Measurements from ENCODE around the gene CFHR2. TPM values are rescaled to one million over a fixed set of nuclear protein-coding genes. Genes with fewer than 3 reads are reported as not detected.

The CFHR2 gene
- total RNA-seq, 1 experiment from 2014 or later, result not detected

- no peak overlapping the region for H3K27ac Mint-ChIP-seq
- no peak for ATAC-seq
- POLR2A ChIA-PET, result no interaction called here
Measured at GRCh38 chr1:196951711-196952394, 8.3 kb downstream of the CFHR2 start.

GRCh38 chr1:196954778-196955177 is 11.2 kb downstream of the CFHR2 start:
- ChIA-PET POLR2A (no interaction called here), CTCF (no interaction called here)

More at GRCh38 chr1:196951711-196952394, 8.3 kb downstream of the CFHR2 start:
- DNase-seq (ENCODE audit: low spot score), result no peak
- TF ChIP-seq ZNF423 (CRISPR knock-in tag; IDR thresholded peaks at IDR 0.05), result no peak
- TF ChIP-seq ATF2 (CRISPR knock-in tag; IDR thresholded peaks at IDR 0.05; ENCODE audit: borderline replicate concordance, low read depth), result no peak
- TF ChIP-seq ELF4 (CRISPR knock-in tag; IDR thresholded peaks at IDR 0.05; ENCODE audit: low read depth), result no peak
- no peak for TF ChIP-seq NR3C1 (CRISPR knock-in tag; conservative IDR thresholded peaks at IDR 0.05; ENCODE audit: low read depth)
- no peak for TF ChIP-seq NR2C2 (CRISPR knock-in tag; IDR thresholded peaks at IDR 0.05)
- TF ChIP-seq CBFB (CRISPR knock-in tag; IDR thresholded peaks at IDR 0.05; ENCODE audit: low read depth), result no peak
- TF ChIP-seq ZBTB21 (CRISPR knock-in tag; IDR thresholded peaks at IDR 0.05; ENCODE audit: borderline replicate concordance), result no peak
- TF ChIP-seq TCF7 (CRISPR knock-in tag; IDR thresholded peaks at IDR 0.05; ENCODE audit: low read depth), result no peak
- no peak for TF ChIP-seq ZNF396 (CRISPR knock-in tag; IDR thresholded peaks at IDR 0.05; ENCODE audit: borderline replicate concordance)
- no peak for TF ChIP-seq PRDM15 (CRISPR knock-in tag; IDR thresholded peaks at IDR 0.05)
- H3K27me3 Mint-ChIP-seq (ENCODE audit: low read depth), result no peaks in the 10 kb centered on the region
- peaks cover 8% of the 10 kb centered on the region; the same call in 1 of the 2 replicates for H3K4me1 Mint-ChIP-seq
- H3K36me3 Mint-ChIP-seq, result no peaks in the 10 kb centered on the region
- CTCF ChIA-PET, result no interaction called here
- H3K9me3 Mint-ChIP-seq, result peaks cover 15% of the 10 kb centered on the region
- H3K4me3 Mint-ChIP-seq, result no peak overlapping the region

GRCh38 chr1:196955926-196956325 is 12.4 kb downstream of the CFHR2 start:
- no peaks in the 10 kb centered on the region for H3K27me3 Mint-ChIP-seq (ENCODE audit: low read depth)
- H3K36me3 Mint-ChIP-seq, result no peaks in the 10 kb centered on the region
- ChIA-PET CTCF (no interaction called here), POLR2A (no interaction called here)
- no peak overlapping the region for H3K4me3 Mint-ChIP-seq
- no peak overlapping the region for H3K27ac Mint-ChIP-seq
- no peak for TF ChIP-seq ZNF121 (CRISPR knock-in tag; IDR thresholded peaks at IDR 0.05)
- no peak for TF ChIP-seq JUN (CRISPR knock-in tag; IDR thresholded peaks at IDR 0.05)
- TF ChIP-seq ESRRA (CRISPR knock-in tag; IDR thresholded peaks at IDR 0.05; ENCODE audit: borderline replicate concordance), result no peak
- no peak for TF ChIP-seq ZNF232 (CRISPR knock-in tag; IDR thresholded peaks at IDR 0.05)
- TF ChIP-seq RELA (CRISPR knock-in tag; IDR thresholded peaks at IDR 0.05; ENCODE audit: borderline replicate concordance), result no peak
- TF ChIP-seq E2F5 (CRISPR knock-in tag; IDR thresholded peaks at IDR 0.05), result no peak
- no peak for TF ChIP-seq ATF3 (CRISPR knock-in tag; conservative IDR thresholded peaks at IDR 0.05)
- TF ChIP-seq AR (CRISPR knock-in tag; IDR thresholded peaks at IDR 0.05), result no peak
- TF ChIP-seq E2F1 (CRISPR knock-in tag; IDR thresholded peaks at IDR 0.05), result no peak
- H3K9me3 Mint-ChIP-seq, result peaks cover 15% of the 10 kb centered on the region
- ATAC-seq (no peak), DNase-seq (ENCODE audit: low spot score) (no peak)
- peaks cover 8% of the 10 kb centered on the region; the same call in 1 of the 2 replicates for H3K4me1 Mint-ChIP-seq

More at GRCh38 chr1:196954778-196955177, 11.2 kb downstream of the CFHR2 start:
- Mint-ChIP-seq H3K27me3 (ENCODE audit: low read depth) (no peaks in the 10 kb centered on the region), H3K4me3 (no peak overlapping the region), H3K4me1 (peaks cover 8% of the 10 kb centered on the region; the same call in 1 of the 2 replicates), H3K36me3 (no peaks in the 10 kb centered on the region), H3K27ac (no peak overlapping the region), H3K9me3 (peaks cover 15% of the 10 kb centered on the region)
- no peak for ATAC-seq
- no peak for DNase-seq (ENCODE audit: low spot score)
- no peak for TF ChIP-seq CREM (CRISPR knock-in tag; IDR thresholded peaks at IDR 0.05)
